NCI-H2107 treated with DMSO at 0.1 percent for 48 hours (cell line): ENCODE data around the gene RPS18.
A peak's percentile ranks its signal among the peaks of the same experiment; 100 is the strongest.

Experiments
- DNase-seq: peaks from one replicate; lab custom pipeline; 2025; ENCODE audit not compliant: unreplicated experiment; lab: John Stamatoyannopoulos, UW

RPS18 gene

DNA sequence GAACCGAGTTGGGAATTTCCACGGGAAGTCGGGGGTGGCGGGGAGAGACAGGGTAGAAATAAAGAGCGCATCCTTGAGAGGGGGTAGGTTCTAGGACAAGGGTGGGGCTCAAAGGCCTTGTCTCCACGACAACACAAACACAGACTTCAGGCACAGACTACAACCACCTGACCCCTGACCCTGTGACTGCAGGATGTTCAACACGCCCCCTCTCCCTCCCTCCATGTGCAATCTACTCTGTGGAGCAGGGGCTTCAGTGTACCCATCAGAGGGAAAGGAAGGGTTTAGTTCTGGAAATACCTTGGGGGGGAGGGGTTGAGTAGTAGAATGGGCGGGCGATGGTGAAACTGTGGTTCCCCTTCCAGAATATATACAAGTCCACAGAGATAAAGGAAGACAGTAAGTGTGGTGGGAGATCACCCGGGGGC, 42.7 kb downstream of the RPS18 start:
- DNase-seq = no peak

DNA sequence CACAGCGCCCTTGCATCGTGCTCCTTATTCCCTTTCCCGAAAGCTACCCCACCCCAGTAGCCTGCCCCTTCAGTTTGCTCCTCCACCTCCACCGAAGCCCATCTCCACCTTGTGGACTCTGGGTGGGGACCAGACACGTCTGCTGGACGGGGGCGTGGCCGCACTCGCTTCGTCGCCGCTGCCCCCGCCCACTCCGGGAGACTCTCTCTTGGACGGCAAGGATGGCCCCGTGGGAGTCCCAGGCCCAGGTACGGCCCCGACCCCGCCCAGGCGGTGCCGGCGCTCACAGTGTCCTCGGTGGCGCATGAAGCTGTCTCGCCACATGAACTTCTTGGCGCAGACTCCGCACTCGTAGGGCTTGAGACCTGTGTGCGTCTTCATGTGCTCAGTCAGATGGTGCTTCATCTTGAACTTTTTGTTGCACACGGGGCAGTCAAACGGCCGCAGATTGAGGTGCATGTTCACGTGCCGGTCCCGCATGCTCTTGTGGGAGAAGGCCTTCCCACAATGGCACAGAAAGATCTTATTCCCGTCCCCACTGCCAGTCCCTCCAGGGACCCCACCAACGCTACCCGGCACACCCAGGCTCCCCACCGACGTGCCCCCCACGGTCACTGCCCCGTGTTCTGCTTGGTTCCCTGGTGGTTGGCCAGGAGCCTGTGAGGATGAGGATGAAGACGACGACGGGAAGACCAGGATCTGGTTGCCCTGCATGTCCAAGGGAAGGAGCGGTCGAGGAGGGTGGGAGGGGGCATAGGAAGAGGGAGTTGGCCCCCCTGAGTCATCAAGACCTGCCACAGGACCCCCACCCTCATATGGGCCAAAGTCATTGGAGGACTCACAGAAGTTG, 43.3 kb downstream of the RPS18 start:
- no peak for DNase-seq

DNA sequence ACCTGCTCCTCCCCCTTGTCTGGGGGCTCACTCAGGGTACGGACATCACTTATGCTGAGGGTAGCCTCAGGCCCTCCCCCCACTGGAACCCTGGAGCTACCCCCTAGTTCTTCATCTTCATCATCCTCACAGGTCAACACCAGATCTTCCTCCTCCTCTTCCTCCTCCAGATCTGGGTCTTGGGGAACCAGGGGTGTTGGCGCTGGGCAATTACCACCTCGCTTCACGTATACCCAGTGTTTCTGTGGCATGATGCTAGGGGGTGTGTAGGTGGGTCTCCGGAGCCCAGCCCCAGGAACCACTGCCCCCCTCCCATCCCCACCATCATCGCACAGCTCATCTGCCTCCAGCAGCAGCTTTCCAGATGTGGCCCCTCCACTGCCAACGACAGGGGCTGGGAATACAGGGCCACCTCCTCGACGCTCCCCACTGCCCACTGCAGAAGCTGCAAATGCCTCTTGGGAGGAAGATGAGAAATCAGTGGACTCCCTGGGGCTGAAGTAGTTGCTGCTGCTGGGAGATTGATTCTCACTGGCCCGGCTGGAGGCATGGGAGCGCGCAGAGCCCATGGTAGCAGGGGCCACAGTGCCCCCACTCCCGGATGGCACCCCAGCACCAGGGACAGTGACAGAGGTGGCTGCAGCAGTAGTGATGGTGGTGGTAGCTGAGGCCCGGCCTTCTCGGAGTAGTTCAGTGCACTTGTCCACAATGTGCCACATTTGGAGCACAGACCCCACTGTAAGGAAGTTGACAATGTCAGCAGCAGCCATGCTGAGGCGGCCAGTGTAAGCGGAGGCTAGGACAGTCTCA, 44.1 kb downstream of the RPS18 start:
- no peak for DNase-seq

DNA sequence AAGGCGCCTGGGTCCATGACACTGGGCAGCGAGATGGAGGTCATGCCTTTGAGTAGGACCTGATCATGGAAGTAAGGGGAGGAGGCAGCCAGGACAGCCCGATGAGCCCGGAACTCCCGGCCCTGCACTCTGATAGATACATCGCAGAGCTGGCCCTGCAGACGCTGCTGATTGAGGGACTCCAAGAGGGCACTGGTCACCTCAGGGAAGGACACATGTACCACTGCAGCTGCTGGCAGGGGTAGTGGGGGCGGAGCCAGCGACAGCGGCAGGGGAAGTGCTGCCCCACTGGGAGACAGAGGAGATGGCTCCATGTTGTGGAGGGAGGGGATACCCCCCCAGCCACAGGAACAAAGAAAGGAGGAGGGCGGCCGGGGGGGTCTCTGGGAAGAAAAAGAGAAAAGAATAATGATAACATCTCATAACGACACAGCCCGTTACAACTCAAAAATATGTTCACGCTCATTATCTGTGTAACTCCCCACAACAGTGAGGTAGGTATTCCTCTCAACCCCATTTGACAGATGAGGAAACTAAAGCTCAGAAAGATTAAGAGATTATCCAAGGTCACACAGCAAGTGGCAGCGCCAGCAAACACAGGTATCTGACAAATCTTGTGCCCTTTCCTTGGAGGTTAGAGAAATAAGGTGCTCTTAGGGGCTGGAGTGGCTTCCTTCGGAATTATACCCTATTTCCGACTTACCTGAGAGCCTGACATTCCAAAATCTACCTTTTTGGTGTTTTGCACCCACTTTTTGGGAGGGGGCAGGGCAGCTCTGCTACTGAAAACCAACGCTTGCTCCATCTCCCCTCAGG, 44.9 kb downstream of the RPS18 start:
- DNase-seq = no peak

DNA sequence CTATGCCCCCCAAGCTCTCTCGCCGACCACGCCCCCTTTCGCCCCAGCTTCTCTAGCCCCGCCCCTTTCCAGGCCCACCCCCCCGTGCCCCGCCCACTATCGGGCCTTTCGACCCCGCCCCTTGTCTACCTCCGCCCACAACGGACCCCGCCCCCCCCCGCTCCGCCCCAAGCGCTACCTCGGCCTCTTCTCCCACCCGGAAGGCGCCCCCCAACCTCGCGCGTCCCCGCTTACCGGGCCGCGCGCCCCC, 45.5 kb downstream of the RPS18 start:
- DNase-seq = no peak

DNA sequence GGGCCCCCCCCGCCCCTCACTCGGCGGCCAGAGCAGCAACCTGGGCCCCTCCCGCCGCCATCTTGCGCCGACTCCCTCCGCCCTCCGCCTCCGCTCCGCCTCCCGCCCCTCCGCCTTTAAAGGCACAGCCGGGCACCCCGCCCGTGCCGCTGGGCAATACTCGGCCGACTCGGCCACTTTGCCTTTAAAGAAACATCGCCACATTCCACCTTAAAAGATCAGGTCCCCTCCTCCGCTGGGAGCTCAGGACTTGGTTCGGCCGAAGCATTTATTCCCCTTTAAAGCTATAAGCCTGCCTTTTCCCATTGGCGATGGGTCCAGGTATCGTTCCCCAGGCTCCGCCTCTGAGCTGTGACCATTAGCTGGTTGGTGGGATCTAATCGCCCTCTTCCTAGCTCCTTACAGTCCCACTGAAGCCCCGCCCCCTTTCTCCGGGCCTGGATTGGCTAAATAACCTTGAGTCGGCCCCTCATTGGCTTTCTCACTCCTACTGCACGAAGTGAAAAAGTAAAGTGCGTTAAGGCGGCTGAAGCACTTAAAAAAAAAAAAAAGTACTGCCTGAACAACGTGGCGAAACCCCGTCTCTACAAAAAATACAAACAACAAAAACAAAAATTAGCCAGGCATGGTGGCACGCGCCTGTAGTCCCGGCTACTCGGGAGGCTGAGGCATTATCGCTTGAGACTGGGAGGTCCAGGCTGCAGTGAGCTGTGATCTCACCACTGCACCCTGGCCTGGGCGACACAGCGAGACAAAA, 46.0 kb downstream of the RPS18 start, which contains the start of gene ZBTB22:
Gene ZBTB22, minus strand, starts transcription at position 76 of the 757 bp plus-strand sequence. CDS start 828 bp downstream, outside the sequence.
- peak; percentile 79 for DNase-seq

DNA sequence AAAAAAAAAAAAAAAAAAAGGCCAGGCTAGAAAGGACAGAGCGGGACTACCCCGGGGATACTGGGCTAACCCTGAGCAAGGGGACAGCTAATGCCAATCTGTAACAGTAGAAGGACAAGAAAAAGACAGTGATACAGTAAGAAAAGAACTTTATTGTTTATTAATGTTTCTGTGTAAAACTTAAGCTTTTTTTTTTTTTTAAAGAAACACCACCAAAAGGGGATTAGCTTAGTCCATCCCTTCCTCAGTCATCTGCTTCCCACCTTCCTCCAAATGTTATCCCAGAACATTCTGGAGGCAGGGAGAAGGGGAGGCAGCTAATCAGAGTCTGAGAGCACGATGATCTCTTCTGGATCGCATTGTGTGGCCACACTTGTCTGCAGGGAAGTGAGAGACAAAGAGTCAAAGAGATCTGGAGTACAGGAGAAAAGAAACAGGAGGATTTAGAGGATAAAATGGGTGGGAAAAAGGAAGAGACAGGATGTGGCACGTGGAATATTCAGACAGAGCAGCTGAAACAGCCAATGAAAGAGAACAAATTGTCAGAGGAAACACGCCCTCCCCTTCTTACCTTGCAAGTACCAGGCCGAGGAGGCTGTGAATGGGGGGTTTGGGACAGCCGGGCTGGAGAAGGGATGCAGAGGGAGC, 46.7 kb downstream of the RPS18 start:
- no peak for DNase-seq

DNA sequence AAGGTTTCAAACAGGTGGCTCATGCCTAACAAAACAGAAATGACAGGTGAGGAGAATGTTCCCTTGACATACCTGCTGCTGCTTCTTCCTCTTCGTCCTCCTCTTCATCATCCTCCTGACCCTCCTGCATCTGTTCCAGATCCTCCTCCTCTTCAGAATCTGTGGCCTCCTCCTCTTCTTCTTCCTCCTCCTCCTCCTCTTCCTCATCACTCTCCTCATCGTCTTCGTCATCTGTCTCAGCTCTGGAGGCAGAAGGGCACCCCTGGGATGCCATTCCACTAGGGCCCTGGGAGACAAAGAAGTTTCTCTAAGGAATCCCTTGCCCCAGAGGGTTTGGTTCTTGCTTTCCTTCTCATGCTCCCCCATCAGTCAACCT, 48.1 kb downstream of the RPS18 start:
- DNase-seq = no peak

DNA sequence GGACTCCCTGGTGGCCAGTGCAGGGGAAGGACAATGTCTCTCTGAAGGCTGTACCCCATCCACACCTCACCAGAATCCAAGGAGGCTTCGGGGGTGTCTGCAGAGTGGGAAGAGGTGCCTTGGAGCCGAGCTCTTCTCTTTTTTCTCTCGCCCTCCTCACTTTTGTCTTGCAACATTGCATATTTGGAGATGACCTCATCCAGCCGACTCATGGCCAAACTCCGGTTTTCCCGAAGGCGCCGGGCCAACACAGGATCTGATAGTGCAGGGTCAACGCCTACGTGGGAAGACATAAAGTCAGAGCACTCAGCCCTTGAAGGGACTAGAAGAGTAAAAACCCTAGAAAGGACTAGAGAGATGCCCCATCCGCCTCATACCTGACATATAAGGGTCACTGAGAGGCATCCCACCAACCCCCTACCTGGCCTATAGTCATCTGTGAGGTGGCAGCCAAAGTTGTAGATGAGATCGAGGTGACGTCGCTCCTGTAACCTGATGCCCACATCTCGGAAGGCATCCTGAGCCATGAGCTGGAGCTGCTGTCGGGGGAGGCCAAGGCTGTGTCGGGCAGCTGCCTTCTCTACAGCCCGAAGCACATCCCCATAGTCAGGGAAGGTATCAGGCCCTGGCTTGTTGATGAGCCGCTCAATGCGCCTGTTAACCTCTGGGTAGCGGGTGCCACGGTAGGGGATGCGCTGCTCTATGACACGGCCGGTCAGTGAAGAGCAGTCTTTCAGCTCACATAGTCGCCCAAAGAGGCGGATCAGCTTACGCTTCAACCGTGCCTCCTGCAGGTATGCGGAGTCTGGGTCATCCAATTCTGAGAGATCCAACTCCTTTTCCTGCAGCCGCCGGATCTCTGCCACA, 48.7 kb downstream of the RPS18 start:
- no peak for DNase-seq

DNA sequence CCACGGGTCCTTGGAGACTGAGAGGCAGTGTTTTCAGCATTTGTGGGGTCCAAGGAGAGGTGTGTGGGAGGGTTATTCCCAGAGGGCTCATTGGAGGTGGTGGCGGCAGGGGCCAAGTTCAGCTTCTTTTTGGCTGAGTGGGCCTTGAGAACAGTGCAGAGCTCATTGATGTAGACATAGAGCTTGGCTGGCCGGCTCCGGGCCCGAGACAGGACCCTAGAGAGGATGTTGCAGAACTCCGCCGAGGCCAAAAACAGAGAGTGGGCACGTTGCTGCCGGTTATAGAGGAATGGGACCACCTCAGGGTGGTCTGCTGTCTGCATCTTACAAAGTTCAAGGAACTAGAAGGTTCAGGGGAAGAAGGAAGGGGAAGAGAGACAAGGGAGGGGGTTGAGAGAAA, 49.4 kb downstream of the RPS18 start:
- no peak for DNase-seq

DNA sequence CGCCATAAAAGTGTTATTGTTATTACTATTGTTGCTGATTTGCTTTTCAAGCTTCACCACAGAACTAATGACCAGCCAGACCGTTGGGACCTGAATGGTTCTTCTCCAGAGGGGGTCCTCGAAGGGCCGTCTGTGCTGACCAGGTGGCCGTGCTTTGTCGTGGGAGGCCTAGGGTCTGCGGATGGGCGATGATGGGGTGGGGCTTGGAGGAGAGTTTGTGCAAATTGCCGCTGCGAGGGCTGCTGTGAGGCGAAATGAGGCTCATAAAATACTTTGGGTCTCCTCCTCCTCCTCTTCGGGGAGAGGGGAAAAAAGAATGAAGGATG, 51.7 kb downstream of the RPS18 start:
- no peak for DNase-seq

DNA sequence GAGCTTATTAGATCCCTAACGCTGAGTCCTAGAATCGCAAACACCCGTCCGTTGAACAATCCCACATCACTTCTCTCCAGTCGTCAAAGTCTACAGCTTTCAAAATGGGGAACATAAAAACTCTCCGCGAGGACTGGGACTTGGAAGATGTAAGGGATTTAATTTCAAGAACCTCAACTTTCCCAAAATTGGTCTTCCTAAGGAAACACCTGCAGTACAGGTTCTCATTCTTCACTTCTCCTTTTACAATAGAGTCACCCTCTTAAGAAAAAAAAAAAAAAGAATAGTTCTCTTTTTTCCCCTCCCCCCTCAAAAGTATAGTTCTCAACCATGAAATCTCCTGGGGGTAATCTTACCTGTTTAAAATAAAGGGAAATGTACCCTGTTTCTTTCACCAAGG, 52.2 kb downstream of the RPS18 start:
- DNase-seq = no peak
